Activated CD8-positive, alpha-beta T cell treated with anti-CD3 and anti-CD28 coated beads, Interleukin-2, amount 10 ng/mL, durations not matched to agents 7 days and 5 days (primary cell): ENCODE results near the gene FAM32A. TPM values are rescaled to one million over a fixed set of nuclear protein-coding genes. Genes with fewer than 3 reads are reported as not detected.
A peak's percentile ranks its signal among the peaks of the same experiment; 100 is the strongest.

Source experiments
- ATAC-seq: fragments of 150-1000 bp; cut with Tn5 transposase; one replicate; pipeline ENCODE4 v1.10.0; 2021; ENCODE audit warnings: moderate library complexity
- CTCF ChIA-PET: fragments of 350-600 bp; sonication (Branson Sonifier 250); formaldehyde crosslinking; loops from one replicate; lab custom pipeline; 2021; ENCODE audit warnings: antibody characterized with exemption; lab: Charles Lee
- POLR2A ChIA-PET: fragments of 350-600 bp; sonication (Branson Sonifier 250); formaldehyde crosslinking; loops from one replicate; lab custom pipeline; 2021; ENCODE audit warnings: antibody characterized with exemption; lab: Charles Lee
- DNase-seq: peaks from one replicate; pipeline ENCODE4 v3.0.0-alpha.2; 2020
- H3K27ac Mint-ChIP-seq: one replicate; pipeline ENCODE4 v1.8.0; 2021; ENCODE audit warnings: mild to moderate bottlenecking, mixed read lengths
- H3K27me3 Mint-ChIP-seq: one replicate; pipeline ENCODE4 v1.8.0; 2021; ENCODE audit warnings: low read depth, mixed read lengths
- H3K36me3 Mint-ChIP-seq: one replicate; pipeline ENCODE4 v1.8.0; 2021; ENCODE audit warnings: low read depth, mixed read lengths
- H3K4me1 Mint-ChIP-seq: one replicate; pipeline ENCODE4 v1.8.0; 2021; ENCODE audit warnings: low read depth, mixed read lengths
- H3K4me3 Mint-ChIP-seq: one replicate; pipeline ENCODE4 v1.8.0; 2021; ENCODE audit warnings: mild to moderate bottlenecking, mixed read lengths
- H3K9me3 Mint-ChIP-seq: one replicate; pipeline ENCODE4 v1.8.0; 2022; ENCODE audit warnings: mixed read lengths; ENCODE audit not compliant: insufficient read depth
- total RNA-seq, 2 experiments: library from RNA; stranded (reverse); gene quantifications; one replicate each; pipeline ENCODE4 v1.2.3, GENCODE V29; 2021

FAM32A gene
- total RNA-seq, 2 experiments from 2014 or later, result 65.8 to 69.4 TPM

GRCh38 chr19:16148443-16149229, 36.6 kb upstream of the FAM32A start:
- Mint-ChIP-seq H3K27ac (peak overlapping the region; percentile 80), H3K4me3 (peak overlapping the region; percentile 54), H3K9me3 (no peaks in the 10 kb centered on the region), H3K27me3 (no peaks in the 10 kb centered on the region), H3K4me1 (peaks cover 52% of the 10 kb centered on the region), H3K36me3 (peaks cover 70% of the 10 kb centered on the region)
- DNase-seq, result no peak
- no peak for ATAC-seq
- CTCF ChIA-PET, result interaction anchor here (1.3 to 3.8 kb wide), 4 partner anchors 36 to 107 kb away, joined by 3 to 12 read pairs (median 6); partner anchors contain the start of gene FAM32A
- POLR2A ChIA-PET, result interaction anchor here (0.8 to 1.6 kb wide), 5 partner anchors 10 to 78 kb away, joined by 3 to 8 read pairs (median 4); partner anchors contain the start of gene FAM32A

GRCh38 chr19:16153582-16154336, 31.5 kb upstream of the FAM32A start:
- ATAC-seq (peak; percentile 36), DNase-seq (peak; percentile 39)
- Mint-ChIP-seq H3K27ac (no peak overlapping the region), H3K36me3 (peaks cover 91% of the 10 kb centered on the region), H3K4me1 (peaks cover 64% of the 10 kb centered on the region), H3K9me3 (no peaks in the 10 kb centered on the region), H3K4me3 (no peak overlapping the region), H3K27me3 (no peaks in the 10 kb centered on the region)
- ChIA-PET POLR2A (interaction anchor here (0.9 to 2.8 kb wide), 5 partner anchors 9 to 67 kb away, joined by 3 to 15 read pairs (median 4); partner anchors contain the start of gene HSH2D), CTCF (interaction anchor here (1.3 kb wide), 1 partner anchor 10 kb away, joined by 4 read pairs; the partner anchor contains the start of gene HSH2D)

- ATAC-seq (no peak), DNase-seq (no peak)
- H3K27ac Mint-ChIP-seq, result peak overlapping the region; percentile 65
- ChIA-PET POLR2A (interaction anchor here (0.9 to 2.8 kb wide), 4 partner anchors 10 to 14 kb away, joined by 3 to 15 read pairs (median 4); partner anchors contain the start of gene HSH2D), CTCF (interaction anchor here (1.1 to 1.3 kb wide), 2 partner anchors 11 to 80 kb away, joined by 3 to 4 read pairs; partner anchors contain the start of gene HSH2D)
- H3K36me3 Mint-ChIP-seq, result peaks cover 83% of the 10 kb centered on the region
- no peaks in the 10 kb centered on the region for H3K27me3 Mint-ChIP-seq
- no peak overlapping the region for H3K4me3 Mint-ChIP-seq
- peaks cover 56% of the 10 kb centered on the region for H3K4me1 Mint-ChIP-seq
- no peaks in the 10 kb centered on the region for H3K9me3 Mint-ChIP-seq
These were observed 30.7 kb upstream of the FAM32A start for GRCh38 chr19:16154557-16154956.

- Mint-ChIP-seq H3K9me3 (no peaks in the 10 kb centered on the region), H3K4me1 (peaks cover 52% of the 10 kb centered on the region), H3K4me3 (no peak overlapping the region), H3K36me3 (peaks cover 77% of the 10 kb centered on the region), H3K27me3 (no peaks in the 10 kb centered on the region), H3K27ac (peak overlapping the region; percentile 65)
- ChIA-PET CTCF (interaction anchor here (1.1 kb wide), 1 partner anchor 80 kb away, joined by 3 read pairs; no protein-coding TSS in a partner anchor), POLR2A (interaction anchor here (1.1 to 1.9 kb wide), 2 partner anchors 14 to 15 kb away, joined by 3 to 4 read pairs; no protein-coding TSS in a partner anchor)
- no peak for ATAC-seq
- DNase-seq, result no peak
These were observed 30.1 kb upstream of the FAM32A start for GRCh38 chr19:16155128-16155527.

GRCh38 chr19:16156904-16157303, 28.3 kb upstream of the FAM32A start:
- DNase-seq (no peak), ATAC-seq (no peak)
- Mint-ChIP-seq H3K27ac (peak overlapping the region; percentile 43), H3K36me3 (peaks cover 62% of the 10 kb centered on the region), H3K4me3 (no peak overlapping the region), H3K27me3 (no peaks in the 10 kb centered on the region), H3K4me1 (peaks cover 65% of the 10 kb centered on the region), H3K9me3 (no peaks in the 10 kb centered on the region)
- CTCF ChIA-PET, result interaction anchor here (1.5 kb wide), 1 partner anchor 13 kb away, joined by 4 read pairs; the partner anchor contains the start of gene HSH2D
- POLR2A ChIA-PET, result interaction anchor here (0.7 to 2.0 kb wide), 5 partner anchors 11 to 339 kb away, joined by 4 to 9 read pairs (median 4); partner anchors contain the start of genes C19orf44, CALR3, FAM32A and HSH2D

- Mint-ChIP-seq H3K27ac (no peak overlapping the region), H3K27me3 (no peaks in the 10 kb centered on the region), H3K4me1 (peaks cover 64% of the 10 kb centered on the region), H3K36me3 (peaks cover 58% of the 10 kb centered on the region), H3K4me3 (no peak overlapping the region), H3K9me3 (no peaks in the 10 kb centered on the region)
- no peak for ATAC-seq
- ChIA-PET CTCF (interaction anchor here (1.5 kb wide), 1 partner anchor 14 kb away, joined by 4 read pairs; the partner anchor contains the start of gene HSH2D), POLR2A (interaction anchor here (0.6 to 2.0 kb wide), 7 partner anchors 8 to 338 kb away, joined by 3 to 9 read pairs (median 4); partner anchors contain the start of genes C19orf44, CALR3, FAM32A and HSH2D)
- DNase-seq, result no peak
These were observed 27.6 kb upstream of the FAM32A start for GRCh38 chr19:16157601-16158000.

- peaks cover 37% of the 10 kb centered on the region for H3K36me3 Mint-ChIP-seq
- H3K4me1 Mint-ChIP-seq, result peaks cover 44% of the 10 kb centered on the region
- H3K27ac Mint-ChIP-seq, result peak overlapping the region; percentile 49
- no peak for DNase-seq
- no peak overlapping the region for H3K4me3 Mint-ChIP-seq
- ATAC-seq, result no peak
- H3K27me3 Mint-ChIP-seq, result no peaks in the 10 kb centered on the region
- ChIA-PET POLR2A (interaction anchor here (1.0 to 1.8 kb wide), 3 partner anchors 11 to 16 kb away, joined by 3 to 8 read pairs (median 5); partner anchors contain the start of gene HSH2D), CTCF (no interaction called here)
- H3K9me3 Mint-ChIP-seq, result no peaks in the 10 kb centered on the region
These were observed 25.6 kb upstream of the FAM32A start for GRCh38 chr19:16159655-16160054.

GRCh38 chr19:16160445-16160942, 24.7 kb upstream of the FAM32A start:
- H3K4me1 Mint-ChIP-seq, result peaks cover 36% of the 10 kb centered on the region
- H3K36me3 Mint-ChIP-seq, result peaks cover 29% of the 10 kb centered on the region
- no peak overlapping the region for H3K4me3 Mint-ChIP-seq
- DNase-seq (no peak), ATAC-seq (peak; percentile 13)
- H3K27me3 Mint-ChIP-seq, result no peaks in the 10 kb centered on the region
- POLR2A ChIA-PET, result interaction anchor here (1.0 to 1.8 kb wide), 3 partner anchors 14 to 17 kb away, joined by 5 to 8 read pairs (median 6); partner anchors contain the start of gene HSH2D
- no peaks in the 10 kb centered on the region for H3K9me3 Mint-ChIP-seq
- H3K27ac Mint-ChIP-seq, result peak overlapping the region; percentile 68
- CTCF ChIA-PET, result interaction anchor here (0.8 kb wide), 1 partner anchor 118 kb away, joined by 4 read pairs; no protein-coding TSS in a partner anchor

GRCh38 chr19:16160943-16161560, 24.2 kb upstream of the FAM32A start:
- ChIA-PET CTCF (interaction anchor here (1.1 to 1.4 kb wide), 3 partner anchors 17 to 48 kb away, joined by 3 to 7 read pairs (median 4); partner anchors contain the start of genes FAM32A and HSH2D), POLR2A (interaction anchor here (1.0 to 1.8 kb wide), 4 partner anchors 13 to 18 kb away, joined by 4 to 8 read pairs (median 6); partner anchors contain the start of gene HSH2D)
- Mint-ChIP-seq H3K27me3 (no peaks in the 10 kb centered on the region), H3K9me3 (no peaks in the 10 kb centered on the region), H3K4me3 (no peak overlapping the region), H3K36me3 (peaks cover 24% of the 10 kb centered on the region), H3K4me1 (peaks cover 33% of the 10 kb centered on the region), H3K27ac (peak overlapping the region; percentile 68)
- no peak for DNase-seq
- ATAC-seq, result peak; percentile 62

- no peak overlapping the region for H3K4me3 Mint-ChIP-seq
- DNase-seq, result no peak
- ATAC-seq, result no peak
- peaks cover 17% of the 10 kb centered on the region for H3K36me3 Mint-ChIP-seq
- H3K27ac Mint-ChIP-seq, result no peak overlapping the region
- H3K9me3 Mint-ChIP-seq, result no peaks in the 10 kb centered on the region
- H3K27me3 Mint-ChIP-seq, result no peaks in the 10 kb centered on the region
- CTCF ChIA-PET, result interaction anchor here (1.1 to 1.4 kb wide), 3 partner anchors 18 to 49 kb away, joined by 3 to 7 read pairs (median 4); partner anchors contain the start of genes FAM32A and HSH2D
- peaks cover 28% of the 10 kb centered on the region for H3K4me1 Mint-ChIP-seq
- POLR2A ChIA-PET, result interaction anchor here (1.3 kb wide), 1 partner anchor 18 kb away, joined by 4 read pairs; the partner anchor contains the start of gene HSH2D
These were observed 23.4 kb upstream of the FAM32A start for GRCh38 chr19:16161840-16162239.
